ENCODE data around the gene MCM3AP.
A peak's percentile ranks its signal among the peaks of the same experiment; 100 is the strongest.

MCM3AP gene

DNA sequence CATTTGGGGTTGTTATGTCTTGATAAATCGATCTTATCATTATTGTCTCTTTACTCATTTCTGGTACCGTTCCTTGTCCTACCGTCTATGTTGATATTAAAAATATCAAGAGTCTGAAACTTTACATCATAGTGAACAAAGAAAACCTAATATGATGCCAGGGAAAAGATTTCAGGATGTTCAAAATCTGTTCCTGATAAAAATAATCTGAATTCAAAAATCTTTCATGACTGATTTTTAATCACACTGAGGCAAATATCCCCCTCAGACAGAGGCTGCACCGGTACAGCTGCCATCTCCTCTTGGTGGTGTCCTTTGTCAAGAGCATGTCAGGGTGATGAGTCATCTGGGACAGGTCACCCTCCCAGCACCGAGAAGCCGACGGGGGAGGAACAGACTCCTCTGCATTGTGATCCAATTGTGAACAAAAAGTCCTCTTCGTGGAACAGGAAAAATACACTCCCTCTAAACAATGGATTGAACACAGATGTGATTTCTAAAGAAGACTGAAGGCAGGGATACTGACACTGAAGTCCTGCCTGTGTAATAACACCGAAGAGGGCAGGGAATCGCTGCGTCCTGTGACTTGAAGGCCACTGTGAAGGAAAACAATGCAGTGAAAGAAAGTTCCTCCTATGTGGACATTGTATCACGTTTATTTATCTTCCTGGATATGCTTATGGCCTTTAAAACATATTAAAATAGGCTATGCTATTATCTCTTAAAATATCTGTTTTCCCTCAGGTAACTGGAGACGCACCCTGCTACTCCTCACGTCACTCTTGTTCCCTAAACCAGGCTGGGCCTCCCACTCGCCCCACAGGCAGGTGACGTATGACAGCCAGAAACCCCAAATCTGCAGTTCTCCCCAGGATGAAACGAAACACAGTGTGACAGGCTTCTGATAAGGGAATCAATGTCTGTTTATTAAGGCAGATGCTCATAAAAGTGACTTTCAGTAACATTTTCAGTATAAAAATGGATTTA, 96.9 kb downstream of the MCM3AP start:
- Mint-ChIP-seq H3K4me1 (peaks cover 66% of the 10 kb centered on the region), H3K4me3 (peak overlapping the region; percentile 51), H3K36me3 (ENCODE audit: low read depth) (peaks cover 29% of the 10 kb centered on the region), H3K9me3 (no peaks in the 10 kb centered on the region), H3K27me3 (ENCODE audit: low read depth, poor library complexity) (no peaks in the 10 kb centered on the region), H3K27ac (peak overlapping the region; percentile 79)
- no peak for DNase-seq
- TF ChIP-seq, protein P1, sequence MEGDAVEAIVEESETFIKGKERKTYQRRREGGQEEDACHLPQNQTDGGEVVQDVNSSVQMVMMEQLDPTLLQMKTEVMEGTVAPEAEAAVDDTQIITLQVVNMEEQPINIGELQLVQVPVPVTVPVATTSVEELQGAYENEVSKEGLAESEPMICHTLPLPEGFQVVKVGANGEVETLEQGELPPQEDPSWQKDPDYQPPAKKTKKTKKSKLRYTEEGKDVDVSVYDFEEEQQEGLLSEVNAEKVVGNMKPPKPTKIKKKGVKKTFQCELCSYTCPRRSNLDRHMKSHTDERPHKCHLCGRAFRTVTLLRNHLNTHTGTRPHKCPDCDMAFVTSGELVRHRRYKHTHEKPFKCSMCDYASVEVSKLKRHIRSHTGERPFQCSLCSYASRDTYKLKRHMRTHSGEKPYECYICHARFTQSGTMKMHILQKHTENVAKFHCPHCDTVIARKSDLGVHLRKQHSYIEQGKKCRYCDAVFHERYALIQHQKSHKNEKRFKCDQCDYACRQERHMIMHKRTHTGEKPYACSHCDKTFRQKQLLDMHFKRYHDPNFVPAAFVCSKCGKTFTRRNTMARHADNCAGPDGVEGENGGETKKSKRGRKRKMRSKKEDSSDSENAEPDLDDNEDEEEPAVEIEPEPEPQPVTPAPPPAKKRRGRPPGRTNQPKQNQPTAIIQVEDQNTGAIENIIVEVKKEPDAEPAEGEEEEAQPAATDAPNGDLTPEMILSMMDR (IDR thresholded peaks at IDR 0.05), result no peak

DNA sequence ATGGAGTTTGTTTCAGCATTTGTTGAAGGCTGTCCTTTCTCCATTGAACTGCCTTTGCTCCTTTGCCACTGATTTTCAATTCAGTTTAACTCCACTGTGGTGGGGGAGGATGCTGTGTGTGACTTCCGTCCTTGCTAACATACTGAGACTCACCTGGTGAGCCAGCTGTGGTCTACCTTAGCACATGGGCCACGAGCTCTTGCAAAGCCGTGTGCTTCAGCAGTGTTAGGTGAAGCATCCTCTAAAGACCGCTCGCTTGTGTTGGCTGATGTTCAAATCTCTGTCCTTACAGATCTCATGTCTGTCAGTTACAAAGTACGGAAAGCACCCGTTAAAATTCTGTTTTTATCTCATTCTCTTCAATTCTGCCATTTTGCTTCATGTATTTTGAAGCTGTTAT, 97.6 kb downstream of the MCM3AP start:
- no peak for DNase-seq
- Mint-ChIP-seq H3K27ac (peak overlapping the region; percentile 79), H3K4me1 (peaks cover 66% of the 10 kb centered on the region), H3K36me3 (ENCODE audit: low read depth) (peaks cover 25% of the 10 kb centered on the region), H3K9me3 (no peaks in the 10 kb centered on the region), H3K27me3 (ENCODE audit: low read depth, poor library complexity) (no peaks in the 10 kb centered on the region), H3K4me3 (peak overlapping the region; percentile 51)
- TF ChIP-seq, protein P1 (IDR thresholded peaks at IDR 0.05), result no peak

DNA sequence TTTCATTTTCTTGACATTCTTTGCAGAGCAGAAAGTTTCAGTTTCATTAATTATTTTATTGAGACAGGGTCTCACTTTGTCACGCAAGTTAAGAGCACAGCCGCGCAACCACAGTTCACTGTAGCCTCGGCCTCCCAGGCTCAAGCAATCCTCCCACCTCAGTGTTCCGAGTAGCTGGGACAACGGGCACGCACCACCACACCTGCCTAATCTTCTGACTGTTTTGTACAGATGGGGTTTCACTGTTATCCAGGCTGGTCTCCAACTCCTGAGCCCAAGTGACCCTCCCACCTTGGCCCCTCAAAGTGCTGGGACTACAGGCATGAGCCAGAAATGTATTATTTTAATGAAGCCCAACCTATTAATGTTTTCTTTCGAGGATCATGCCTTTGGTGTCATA, 98.2 kb downstream of the MCM3AP start:
- Mint-ChIP-seq H3K27ac (peak overlapping the region; percentile 61), H3K9me3 (no peaks in the 10 kb centered on the region), H3K4me3 (peak overlapping the region; percentile 20), H3K27me3 (ENCODE audit: low read depth, poor library complexity) (no peaks in the 10 kb centered on the region), H3K4me1 (peaks cover 66% of the 10 kb centered on the region), H3K36me3 (ENCODE audit: low read depth) (peaks cover 25% of the 10 kb centered on the region)
- DNase-seq, result no peak
- TF ChIP-seq, protein P1 (IDR thresholded peaks at IDR 0.05), result no peak

DNA sequence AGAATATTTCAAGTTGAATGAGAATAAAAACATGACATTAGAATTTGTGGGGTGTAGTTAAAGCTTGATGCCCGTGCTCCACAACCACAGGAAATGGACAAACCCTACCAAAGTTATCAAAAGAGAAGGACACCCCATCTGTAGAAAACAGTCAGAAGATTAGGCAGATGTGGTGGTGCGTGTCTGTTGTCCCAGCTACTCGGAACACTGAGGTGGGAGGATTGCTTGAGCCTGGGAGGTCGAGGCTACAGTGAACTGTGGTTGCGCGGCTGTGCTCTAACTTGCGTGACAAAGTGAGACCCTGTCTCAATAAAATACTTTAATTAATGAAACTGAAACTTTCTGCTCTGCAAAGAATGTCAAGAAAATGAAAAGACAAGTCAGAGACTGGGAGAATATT, 99.7 kb downstream of the MCM3AP start:
- Mint-ChIP-seq H3K27me3 (ENCODE audit: low read depth, poor library complexity) (no peaks in the 10 kb centered on the region), H3K27ac (peak overlapping the region; percentile 69), H3K4me3 (peak overlapping the region; percentile 88), H3K4me1 (peaks cover 56% of the 10 kb centered on the region), H3K36me3 (ENCODE audit: low read depth) (peaks cover 16% of the 10 kb centered on the region), H3K9me3 (no peaks in the 10 kb centered on the region)
- TF ChIP-seq, protein P1 (IDR thresholded peaks at IDR 0.05), result no peak
- no peak for DNase-seq

Data from nephron progenitor cell (in vitro differentiated cells).